ENCODE measurements around the gene MIB2.

- no peak for TF ChIP-seq CTCF (IDR thresholded peaks at IDR 0.05; ENCODE audit: low read depth, low read length)
- no peak for TF ChIP-seq POLR2A (IDR thresholded peaks at IDR 0.05; ENCODE audit: extremely low read depth, insufficient read length)
These were observed 10.8 kb upstream of the MIB2 start for GRCh38 chr1:1604374-1605033.

Data from NB4 (cell line).